GM13977 (cell line): ENCODE measurements around the gene ZNF485.

Source experiments
- DNase-seq: peaks from one replicate; pipeline ENCODE4 v3.0.0; 2012; ENCODE audit warnings: low spot score
- CTCF ChIP-seq: IDR thresholded peaks from 2 replicates; pipeline ENCODE4 v1.5.1; 2012; ENCODE audit warnings: mild to moderate bottlenecking, control low read depth; ENCODE audit not compliant: insufficient read depth; ENCODE audit errors: extremely low read depth, missing control alignments
- in situ Hi-C: fragments of 300-500 bp; cut with MboI; formaldehyde crosslinking; loops from one replicate; pipeline ENCODE4 v1.12.0; 2022; ENCODE audit warnings: low sequenced_read_pairs, low pct_unique_long_range_greater_than_20kb, mixed read lengths, inconsistent platforms; ENCODE audit not compliant: unreplicated experiment

The ZNF485 gene

GRCh38 chr10:43606323-43607198, at the start of gene ZNF485:
Gene ZNF485, plus strand, starts transcription at chr10:43606438. Its CDS starts 613 bp downstream, at chr10:43607051.
- TF ChIP-seq CTCF = no peak
- DNase-seq = peak; percentile 86
- in situ Hi-C loops = no loop called here

DNA sequence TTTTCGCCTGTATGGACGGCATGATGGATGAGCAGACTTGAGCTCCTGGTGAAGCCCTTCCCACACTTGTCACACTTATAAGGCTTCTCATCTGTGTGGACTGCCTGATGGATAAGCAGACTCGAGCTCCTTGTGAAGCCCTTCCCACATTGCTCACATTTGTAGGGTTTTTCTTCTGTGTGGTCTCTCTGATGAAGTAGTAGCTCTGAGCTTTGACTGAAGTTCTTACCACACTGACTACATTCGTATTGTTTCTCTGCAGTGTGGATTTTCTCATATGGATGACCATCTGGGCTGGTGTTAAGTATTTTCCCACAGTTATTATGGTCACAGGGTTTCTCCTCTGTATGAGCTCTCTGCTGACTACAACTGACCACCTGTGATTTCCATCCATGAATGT, 49.0 kb upstream of the ZNF485 start:
- DNase-seq = no peak
- in situ Hi-C loops = no loop called here
- no peak for TF ChIP-seq CTCF

DNA sequence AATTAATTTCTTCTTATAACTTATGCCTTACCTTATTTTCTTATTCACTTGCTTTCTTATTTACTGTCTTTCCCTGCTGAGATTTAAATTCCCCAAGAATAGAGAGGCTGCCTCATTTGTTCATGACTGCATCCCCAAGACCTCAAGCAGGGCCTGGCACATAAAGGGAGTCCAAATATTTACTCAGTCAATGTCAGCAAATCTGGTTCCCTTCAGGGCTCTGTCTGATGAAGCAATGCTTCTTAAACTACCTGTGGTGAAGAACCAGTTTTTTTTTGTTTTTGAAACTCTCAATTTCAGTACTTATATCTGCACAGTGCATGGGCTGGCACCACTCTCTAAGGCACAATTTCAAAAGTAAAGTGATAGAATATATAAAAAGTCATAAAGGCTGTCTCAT, 36.6 kb upstream of the ZNF485 start:
- DNase-seq = no peak
- in situ Hi-C loops = no loop called here
- no peak for TF ChIP-seq CTCF

DNA sequence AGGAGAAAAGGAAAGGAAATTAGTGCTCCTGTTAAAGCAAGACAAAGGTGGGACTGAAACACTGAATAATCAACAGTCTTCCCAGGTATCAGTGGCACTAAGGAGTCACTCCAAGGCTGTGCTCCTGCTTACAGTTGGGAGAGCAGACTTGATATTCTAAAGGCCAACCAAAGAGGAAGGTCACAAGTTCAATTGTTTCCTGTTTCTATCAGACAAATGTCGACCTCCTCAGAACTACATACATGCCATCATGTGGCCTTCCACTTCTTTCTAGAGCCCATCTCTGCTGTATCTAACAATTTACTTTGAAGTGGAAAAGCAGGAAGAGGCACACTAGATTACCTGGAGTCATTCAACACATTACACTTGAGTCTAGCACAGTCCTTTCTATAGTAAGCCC, 35.3 kb upstream of the ZNF485 start:
- TF ChIP-seq CTCF = no peak
- DNase-seq = no peak
- in situ Hi-C loops = no loop called here

- DNase-seq = no peak
- in situ Hi-C loops = no loop called here
- TF ChIP-seq CTCF = no peak
Measured at GRCh38 chr10:43573250-43574000, 32.8 kb upstream of the ZNF485 start.

DNA sequence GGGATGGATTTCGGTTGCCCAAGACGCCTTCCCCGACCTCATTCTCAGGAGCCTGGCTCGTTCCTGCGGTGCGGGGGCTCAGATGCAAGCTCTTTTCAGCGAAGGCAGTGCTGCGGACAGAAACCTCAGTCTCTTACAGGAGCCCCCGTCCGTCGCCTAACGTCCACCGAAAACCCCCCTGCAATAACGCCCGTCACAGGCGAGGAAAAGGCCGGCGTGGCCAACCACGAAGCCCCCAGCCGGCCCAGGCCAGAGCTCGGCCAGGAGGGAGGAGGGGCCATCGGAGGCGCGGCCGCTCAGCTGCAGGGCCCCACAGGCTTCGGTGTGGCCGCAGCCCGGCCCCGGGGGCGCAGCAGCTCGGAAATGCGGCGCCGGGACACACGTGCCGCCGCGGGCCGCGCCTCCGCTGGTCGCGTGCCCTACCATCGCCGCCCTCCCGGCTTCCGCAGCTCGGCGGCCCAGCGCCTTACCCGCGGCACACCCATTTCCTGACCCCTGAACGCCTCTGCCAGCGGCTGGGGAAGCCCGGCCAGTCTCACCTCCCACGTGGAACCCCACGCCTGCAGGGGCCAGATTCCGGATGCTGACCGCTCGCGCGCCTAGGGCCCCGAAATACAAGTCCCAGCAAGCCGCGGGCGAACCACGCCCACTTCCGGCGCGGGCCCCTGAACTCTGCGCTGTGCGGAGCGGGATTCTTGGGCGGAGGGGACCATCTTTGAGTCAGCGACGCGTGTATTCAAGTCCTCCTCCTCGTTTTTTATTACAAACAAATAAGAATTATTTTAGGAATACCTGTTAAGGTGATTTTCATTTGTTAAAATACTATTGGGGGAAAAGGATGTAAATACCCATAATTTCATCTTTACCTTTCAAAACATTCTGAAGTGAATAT, 32.0 kb upstream of the ZNF485 start, which contains the start of gene ZNF239:
ZNF239 (minus strand) TSS at position 616 of the 892 bp plus-strand sequence. CDS start 16,537 bp downstream, outside the sequence.
- DNase-seq = peak; percentile 79
- in situ Hi-C loops = no loop called here
- no peak for TF ChIP-seq CTCF
